Cortex of kidney (tissue), 1 donor: ENCODE results near the gene ASCL5.

Experiments used
- DNase-seq: peaks from one replicate; lab custom pipeline; 2025; lab: John Stamatoyannopoulos, UW

Gene ASCL5

DNA sequence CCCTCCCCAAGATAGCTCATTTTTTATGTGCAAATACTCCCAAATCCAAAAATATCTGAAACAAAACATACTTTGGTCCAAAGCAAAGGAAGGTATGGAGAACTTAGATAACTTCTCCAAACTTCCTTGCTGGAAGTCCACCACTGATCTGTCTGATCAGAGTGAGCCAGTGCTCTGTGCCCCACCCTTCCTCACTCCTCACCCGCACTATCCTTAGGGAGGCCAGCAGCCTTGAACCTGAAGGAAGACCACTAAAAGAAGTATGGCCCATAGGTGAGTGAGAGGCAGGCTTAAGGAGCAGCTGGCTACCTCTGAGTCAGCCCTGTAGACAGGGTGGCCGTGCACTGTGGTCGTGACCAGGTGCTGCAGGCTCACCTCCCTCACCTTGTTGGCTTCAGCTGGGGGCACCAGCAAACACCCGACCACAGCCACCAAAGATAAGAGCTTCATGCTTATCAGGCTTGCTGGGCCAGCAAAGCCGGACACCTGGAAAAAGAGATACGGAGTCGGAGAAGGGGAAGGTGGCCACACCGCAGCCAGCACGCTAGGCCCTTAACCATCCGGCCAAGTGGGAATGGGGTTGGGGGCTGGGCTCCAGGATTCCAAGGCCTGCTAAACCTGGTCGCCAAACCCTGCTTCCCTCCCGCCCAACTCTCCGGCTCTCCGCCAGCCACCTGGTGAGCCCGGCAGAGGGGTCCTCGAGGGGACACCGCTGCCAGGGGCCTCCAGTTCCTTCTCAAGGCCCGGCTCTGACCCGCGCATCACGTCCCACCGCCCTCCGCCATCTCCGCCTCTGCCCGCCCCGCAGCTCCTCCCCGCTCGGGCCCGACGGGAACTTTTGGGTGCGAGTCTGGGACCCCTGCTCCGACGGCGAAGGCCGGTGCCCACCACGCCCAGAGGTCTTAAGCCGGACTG, 26.7 kb upstream of the ASCL5 start:
- DNase-seq, result no peak

DNA sequence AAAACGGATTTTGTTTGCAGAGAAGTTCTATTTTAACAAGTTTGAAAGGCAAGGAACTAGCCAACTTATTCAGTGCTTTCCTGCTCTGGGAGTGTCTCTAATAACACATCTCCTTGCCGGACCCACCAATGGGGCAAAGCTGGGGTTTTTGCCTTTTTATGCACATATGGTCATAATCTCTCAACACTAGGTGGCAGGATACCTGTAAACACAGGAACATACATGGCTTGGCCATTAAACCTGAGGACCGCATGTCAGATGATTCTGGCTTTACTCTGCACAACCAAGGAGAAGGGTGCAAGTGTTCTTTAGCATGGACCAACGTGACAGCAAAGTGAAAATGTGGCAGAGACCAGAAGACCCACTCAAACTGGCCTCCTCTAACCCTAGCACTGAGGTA, 22.4 kb upstream of the ASCL5 start:
- DNase-seq, result no peak

DNA sequence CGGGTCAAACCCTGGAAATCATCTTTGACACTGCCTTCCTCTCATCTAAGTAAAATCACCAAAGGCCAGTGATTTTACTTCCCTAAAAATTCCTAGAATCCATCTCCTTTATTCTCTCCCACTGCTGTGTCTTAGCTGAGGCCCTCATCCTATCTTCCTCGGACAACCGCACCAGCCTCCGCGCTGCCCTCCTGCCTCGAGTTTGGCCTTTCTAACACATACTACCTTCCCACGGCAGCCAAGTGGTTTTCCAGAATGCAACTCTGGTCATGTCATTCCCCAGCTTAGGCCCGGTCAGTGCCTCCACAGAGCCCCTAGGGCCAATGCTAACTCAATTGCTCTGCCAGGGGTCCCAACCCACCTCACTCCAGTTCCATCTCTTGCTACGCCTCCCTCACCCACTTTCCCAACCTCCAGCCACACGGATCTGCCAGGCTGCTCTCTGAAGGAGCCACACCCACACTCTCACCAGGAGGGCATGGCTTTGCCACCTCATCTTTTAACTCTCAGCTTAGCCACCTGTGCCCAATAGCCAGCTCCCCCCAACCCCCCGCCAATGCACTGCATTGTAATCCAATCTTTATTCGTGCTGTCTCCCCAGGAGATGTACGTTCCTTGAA, 20.5 kb upstream of the ASCL5 start:
- DNase-seq, result no peak

GRCh38 chr1:201146626-201147390, 19.8 kb upstream of the ASCL5 start:
- DNase-seq, result no peak

DNA sequence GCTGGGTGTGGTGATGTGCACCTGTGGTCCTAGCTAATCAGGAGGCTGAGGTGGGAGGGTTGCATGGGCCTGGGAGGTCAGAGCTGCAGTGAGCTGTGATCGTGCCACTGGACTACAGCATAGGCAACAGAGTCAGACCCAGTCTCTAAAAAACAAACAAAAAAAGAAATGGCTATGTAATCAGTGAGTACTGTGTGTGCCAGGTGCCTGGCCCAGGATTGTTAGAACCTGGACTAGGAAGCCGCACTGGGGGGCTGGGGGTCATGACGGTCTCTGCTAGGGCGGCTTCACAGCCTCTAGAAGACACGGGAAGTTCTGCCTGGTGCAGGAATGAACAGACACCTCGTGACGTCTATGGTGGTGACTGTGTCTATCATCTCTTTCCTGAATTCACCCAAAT, 18.8 kb upstream of the ASCL5 start:
- DNase-seq, result no peak

DNA sequence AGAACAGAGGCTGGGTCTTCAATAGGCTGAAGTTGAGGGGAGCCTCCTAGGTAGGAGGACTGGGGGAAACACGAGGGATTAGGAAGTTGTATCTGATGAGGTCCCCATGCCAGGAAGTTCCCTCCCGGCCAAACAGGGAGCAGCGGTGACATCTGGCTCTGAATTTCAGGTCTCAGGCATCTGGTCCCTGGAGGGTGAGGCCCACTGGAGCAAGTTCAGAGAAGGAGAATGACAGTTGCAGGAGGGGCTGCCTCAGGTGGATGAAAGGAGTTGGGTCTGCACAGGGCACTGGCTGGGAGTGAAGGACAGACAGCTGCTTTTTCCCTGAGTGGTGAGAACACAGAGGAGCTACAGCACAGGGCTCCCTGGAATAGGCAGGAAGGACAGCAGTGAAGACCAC, 18.1 kb upstream of the ASCL5 start:
- no peak for DNase-seq

DNA sequence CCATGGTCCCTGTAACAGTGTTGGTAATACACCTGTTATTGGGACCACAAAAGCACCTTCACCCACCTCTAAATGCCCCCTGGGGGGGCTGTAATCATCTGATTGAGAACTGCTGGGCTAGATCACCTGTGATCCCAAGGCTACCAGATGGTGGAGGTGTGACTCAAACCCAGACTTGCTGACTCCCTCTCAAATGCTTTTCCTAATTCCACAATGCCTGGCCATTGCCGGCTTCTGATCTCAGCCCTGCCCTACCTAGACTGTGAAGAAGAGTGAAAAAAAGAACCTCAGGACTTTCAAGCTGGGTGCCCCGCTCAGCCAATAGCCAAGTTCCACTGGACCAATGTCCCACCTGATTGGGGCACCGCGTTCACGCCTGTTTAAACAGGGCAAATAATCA, 17.7 kb upstream of the ASCL5 start:
- DNase-seq, result no peak

DNA sequence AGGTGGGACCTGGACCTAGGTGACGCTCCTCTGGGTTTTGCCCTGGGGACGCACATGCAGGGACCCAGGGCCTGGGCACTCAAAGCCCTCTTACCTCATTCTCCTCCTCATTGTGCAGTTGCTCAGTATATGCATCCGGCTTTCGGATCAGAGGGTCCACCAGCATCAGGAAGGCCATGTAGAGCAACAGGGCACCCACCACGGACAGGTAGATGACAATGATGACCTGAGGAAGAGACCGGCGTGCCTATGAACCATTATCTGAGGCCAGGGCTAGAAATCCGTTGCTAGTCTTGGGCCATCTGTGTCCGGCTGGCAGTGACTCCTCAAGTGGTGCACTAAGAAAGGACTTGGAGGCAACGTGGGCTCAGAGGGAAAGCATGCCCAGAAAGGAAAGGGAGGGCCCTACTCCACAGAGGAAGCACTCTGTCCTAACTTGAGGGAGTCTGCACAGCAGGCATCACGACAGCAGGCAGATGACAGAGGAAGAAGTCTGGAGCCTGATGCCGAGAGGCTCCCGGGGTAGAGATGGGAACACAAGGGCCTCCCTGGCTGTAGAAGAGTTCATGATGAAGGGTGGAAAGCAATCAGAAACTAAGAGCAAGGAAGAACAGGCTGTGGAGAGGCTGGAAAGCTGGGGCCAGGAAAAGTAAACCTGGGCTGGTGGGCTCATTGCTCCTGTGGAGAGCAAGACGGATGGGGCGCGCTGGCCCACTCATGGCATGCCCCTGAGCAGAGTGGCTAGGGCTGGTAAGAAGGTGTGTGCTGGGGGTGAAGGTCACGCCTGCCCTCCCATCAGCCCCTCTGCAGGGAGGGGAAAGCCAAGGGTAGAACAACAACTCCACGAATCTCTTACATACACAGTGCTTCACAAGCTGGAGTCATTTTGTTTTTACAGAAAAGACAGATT, 17.0 kb upstream of the ASCL5 start:
- DNase-seq, result no peak

GRCh38 chr1:201142849-201143725, 16.1 kb upstream of the ASCL5 start:
- DNase-seq, result no peak

- DNase-seq, result no peak
These were observed 15.2 kb upstream of the ASCL5 start for GRCh38 chr1:201142011-201142848.

DNA sequence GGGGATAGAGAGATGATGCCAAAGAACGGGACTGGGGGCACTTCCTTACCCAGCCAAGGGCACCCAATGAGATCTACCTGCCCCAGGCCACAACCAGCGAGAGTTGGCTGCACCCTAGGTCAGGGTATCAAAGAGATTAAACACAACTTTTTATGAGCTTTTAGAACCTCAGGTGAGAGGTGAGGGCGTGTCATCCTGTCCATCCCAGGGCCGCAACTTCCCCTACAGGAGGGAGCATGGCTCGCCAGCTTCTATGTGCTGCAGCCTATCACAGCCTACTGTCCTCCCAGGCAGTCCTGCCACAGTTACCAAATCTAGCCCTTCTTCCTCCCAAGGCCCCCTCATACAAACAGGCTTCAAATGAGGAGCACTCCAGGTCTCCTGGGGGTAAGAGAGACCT, 14.4 kb upstream of the ASCL5 start:
- no peak for DNase-seq

- DNase-seq, result no peak
These were observed 13.9 kb upstream of the ASCL5 start for GRCh38 chr1:201140941-201141260.

DNA sequence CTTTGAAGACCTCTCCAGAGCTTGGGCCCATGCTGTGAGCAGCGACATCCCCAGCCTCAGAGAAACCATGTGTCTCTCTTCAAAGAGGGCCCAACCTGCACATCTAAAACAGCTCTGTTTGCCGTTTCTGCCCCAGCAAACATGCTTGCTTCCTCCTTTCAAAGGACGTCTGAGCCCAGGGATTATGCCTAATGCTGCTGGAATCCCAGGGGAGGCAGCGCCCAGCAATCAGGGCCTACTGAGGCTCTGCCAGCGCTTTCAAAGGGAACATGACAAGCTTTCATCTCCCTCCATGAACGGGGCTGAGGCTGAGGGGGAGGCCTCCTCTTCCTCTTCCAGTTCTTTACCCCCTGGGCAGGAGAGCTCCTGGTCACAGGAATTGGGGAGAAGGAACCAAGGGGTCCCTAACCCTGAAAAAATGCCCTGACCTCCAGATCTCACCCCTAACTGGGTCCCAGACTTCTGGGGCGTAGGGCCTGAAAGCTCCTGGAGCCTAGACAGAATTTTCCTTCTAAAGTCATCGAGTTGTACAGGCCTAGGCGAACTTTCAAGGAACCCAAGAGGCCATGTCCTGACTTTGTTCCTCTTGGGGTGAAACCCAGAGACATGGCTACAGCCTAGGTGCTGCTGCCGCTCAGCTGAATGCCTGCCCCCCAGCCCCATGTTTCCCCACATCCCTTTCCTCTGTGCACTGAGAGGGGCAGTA, 13.4 kb upstream of the ASCL5 start:
- DNase-seq, result no peak

DNA sequence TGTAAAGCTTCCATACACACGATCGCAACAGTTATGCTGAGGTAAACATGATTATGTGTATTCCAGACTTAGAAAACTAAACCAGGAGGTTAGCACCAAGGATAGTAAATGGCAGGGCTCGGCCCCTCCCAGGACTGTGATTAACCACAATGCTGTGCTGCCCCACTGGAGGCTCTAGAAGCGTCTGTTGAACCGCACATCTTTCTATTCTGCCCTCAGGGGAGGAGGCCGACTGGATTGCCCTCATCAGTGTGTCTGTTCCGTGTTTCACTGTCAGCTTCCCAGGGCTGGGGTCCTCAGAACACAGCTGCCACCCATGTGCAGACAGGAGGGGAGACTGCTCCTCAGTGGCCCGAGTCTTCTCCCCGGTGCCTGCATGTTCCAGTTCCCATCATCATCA, 12.8 kb upstream of the ASCL5 start:
- no peak for DNase-seq

GRCh38 chr1:201139306-201139705, 12.3 kb upstream of the ASCL5 start:
- no peak for DNase-seq

- DNase-seq, result no peak
These were observed 11.4 kb upstream of the ASCL5 start for GRCh38 chr1:201138311-201138840.

GRCh38 chr1:201137579-201138310, 10.8 kb upstream of the ASCL5 start:
- no peak for DNase-seq

- DNase-seq, result no peak
These were observed 10.0 kb upstream of the ASCL5 start for GRCh38 chr1:201137024-201137392.
